ENCODE results near the gene SLC38A6. TPM values are rescaled to one million over a fixed set of nuclear protein-coding genes. Genes with fewer than 3 reads are reported as not detected.
"Not testable (repeated sequence)": the region's sequence is repeated elsewhere in the genome, so short reads cannot be mapped to it uniquely, and the experiment has no call there.

Gene SLC38A6
- total RNA-seq, 4 donors from 2014 or later: 11.1 to 19.1 (median 12.0) TPM

DNA sequence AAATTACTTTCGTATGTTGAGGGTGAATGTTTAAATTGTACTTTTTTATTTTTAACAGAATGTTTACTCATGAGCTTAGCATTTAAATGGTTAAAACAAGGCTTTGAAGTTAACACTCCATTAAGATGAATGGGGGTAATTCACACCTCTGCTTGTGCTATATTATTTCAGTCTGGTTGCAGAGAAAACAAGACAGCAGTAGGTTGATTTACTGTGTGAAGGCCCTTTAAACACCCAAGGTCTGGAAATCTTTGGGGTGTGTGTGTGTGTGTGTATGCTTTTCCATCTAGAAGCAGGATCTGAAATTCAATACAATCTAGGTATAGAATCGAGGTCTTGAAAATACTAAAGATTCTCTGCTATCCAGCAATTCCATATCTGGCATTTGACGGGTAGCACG is 83.8 kb downstream of the SLC38A6 start:
- WGBS: 93% methylated on average over 4 of the region's 4 CpGs
- TF ChIP-seq POLR2A (IDR thresholded peaks at IDR 0.05; ENCODE audit: low read depth) (no peak), CTCF (IDR thresholded peaks at IDR 0.05) (no peak), EP300 (IDR thresholded peaks at IDR 0.05) (no peak), POLR2AphosphoS5 (IDR thresholded peaks at IDR 0.05) (no peak)
- H3K4me1 ChIP-seq: no peaks in the 10 kb centered on the region
- no peak for DNase-seq (ENCODE audit: extremely low spot score)
- no peaks in the 10 kb centered on the region for H3K9me3 ChIP-seq
- H3K27ac ChIP-seq (replicated peaks in 1 of 4): no peak overlapping the region
- no peaks in the 10 kb centered on the region for H3K36me3 ChIP-seq
- H3K4me3 ChIP-seq: no peak overlapping the region
- H3K27me3 ChIP-seq: no peaks in the 10 kb centered on the region
- intact Hi-C loops (cut with DNase I): no loop called here

DNA sequence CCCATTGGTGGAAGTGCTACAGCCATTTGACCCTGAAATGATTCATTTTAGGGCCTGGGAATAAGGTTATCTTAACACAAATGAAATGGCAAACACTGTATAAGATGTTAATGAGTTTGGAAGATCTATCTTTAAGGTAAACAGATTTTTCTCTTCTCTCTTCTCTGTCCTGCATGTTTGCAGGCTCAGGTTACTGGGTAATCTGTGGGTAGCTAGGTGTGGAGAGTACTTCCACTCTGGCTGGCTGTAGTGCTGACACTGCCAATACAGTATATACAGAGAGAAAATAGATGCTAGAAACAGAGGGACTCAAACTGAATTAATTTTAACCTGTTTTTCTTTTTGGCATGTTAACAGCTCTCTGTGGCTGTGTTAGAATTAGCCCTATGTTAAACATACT is 84.6 kb downstream of the SLC38A6 start:
- Histone ChIP-seq H3K27ac (replicated peaks in 1 of 4) (no peak overlapping the region), H3K36me3 (no peaks in the 10 kb centered on the region), H3K4me1 (no peaks in the 10 kb centered on the region), H3K4me3 (no peak overlapping the region), H3K27me3 (no peaks in the 10 kb centered on the region), H3K9me3 (no peaks in the 10 kb centered on the region)
- intact Hi-C loops (cut with DNase I): no loop called here
- TF ChIP-seq EP300 (IDR thresholded peaks at IDR 0.05): no peak
- no peak for TF ChIP-seq POLR2AphosphoS5 (IDR thresholded peaks at IDR 0.05)
- TF ChIP-seq POLR2A (IDR thresholded peaks at IDR 0.05; ENCODE audit: low read depth): no peak
- no peak for TF ChIP-seq CTCF (IDR thresholded peaks at IDR 0.05)
- DNase-seq (ENCODE audit: extremely low spot score): no peak

GRCh38 chr14:61072442-61072841 is 91.4 kb downstream of the SLC38A6 start:
- H3K4me3 ChIP-seq; H3K27me3 ChIP-seq; H3K27ac ChIP-seq (replicated peaks in 1 of 4); H3K36me3 ChIP-seq; intact Hi-C loops (cut with DNase I); H3K9me3 ChIP-seq; DNase-seq (ENCODE audit: extremely low spot score); H3K4me1 ChIP-seq: not testable (repeated sequence)

DNA sequence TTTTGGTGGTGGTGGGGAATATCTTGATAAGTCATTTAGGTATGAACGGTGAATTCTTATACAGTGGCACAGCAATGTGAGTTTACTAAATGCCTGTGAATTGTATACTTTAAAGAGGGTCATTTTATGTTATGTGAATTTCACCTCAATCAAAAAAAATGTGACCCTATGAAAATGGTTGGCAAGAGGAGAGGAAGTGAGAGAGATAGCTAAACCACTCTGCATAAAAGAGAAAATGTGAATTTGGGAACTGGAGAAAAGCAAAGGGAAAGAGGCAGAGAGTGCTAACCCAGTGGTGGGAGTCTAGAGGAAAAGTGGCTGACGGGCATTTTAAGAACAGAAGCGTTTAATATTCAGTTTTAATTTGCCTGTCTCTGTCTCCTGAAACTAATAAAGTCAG is 93.8 kb downstream of the SLC38A6 start:
- intact Hi-C loops (cut with DNase I): no loop called here
- no peak overlapping the region for H3K27ac ChIP-seq (replicated peaks in 1 of 4)
- 91% methylated on average over 3 of the region's 3 CpGs for WGBS

DNA sequence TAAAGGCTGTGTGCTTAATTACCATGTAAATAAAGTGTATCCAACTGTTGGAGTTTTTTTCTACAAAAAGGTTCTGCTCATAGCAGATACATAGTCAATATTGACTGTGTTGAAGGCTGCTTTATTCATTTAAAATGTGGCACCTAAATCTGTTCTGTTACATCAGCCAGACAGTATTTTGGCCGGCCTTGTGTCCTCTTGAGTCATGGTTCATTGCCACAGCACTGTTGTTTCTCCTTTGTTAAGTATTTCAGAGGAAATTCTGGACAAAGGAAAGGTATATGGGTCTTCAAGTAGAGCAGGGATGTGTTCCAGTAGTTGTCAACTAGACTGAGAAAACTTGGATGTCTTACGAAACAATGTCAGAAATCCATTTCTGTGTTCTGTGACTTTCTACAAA is 95.5 kb downstream of the SLC38A6 start:
- no peaks in the 10 kb centered on the region for H3K4me1 ChIP-seq
- no peaks in the 10 kb centered on the region for H3K27me3 ChIP-seq
- TF ChIP-seq POLR2A (IDR thresholded peaks at IDR 0.05; ENCODE audit: low read depth) (no peak), EP300 (IDR thresholded peaks at IDR 0.05) (no peak), POLR2AphosphoS5 (IDR thresholded peaks at IDR 0.05) (no peak), CTCF (IDR thresholded peaks at IDR 0.05) (no peak)
- no peak for DNase-seq (ENCODE audit: extremely low spot score)
- H3K27ac ChIP-seq (replicated peaks in 1 of 4): no peak overlapping the region
- WGBS: 86% methylated on average over 2 of the region's 2 CpGs
- no peaks in the 10 kb centered on the region for H3K9me3 ChIP-seq
- H3K4me3 ChIP-seq: no peak overlapping the region
- intact Hi-C loops (cut with DNase I): no loop called here
- peaks cover 0 to 5% (median 0%) of the 10 kb centered on the region in 4 donors for H3K36me3 ChIP-seq

More for the DNA sequence above, 93.8 kb downstream of the SLC38A6 start:
- Histone ChIP-seq H3K4me1 (no peaks in the 10 kb centered on the region), H3K9me3 (no peaks in the 10 kb centered on the region), H3K4me3 (no peak overlapping the region), H3K27me3 (no peaks in the 10 kb centered on the region), H3K36me3 (peaks cover 0 to 5% (median 0%) of the 10 kb centered on the region in 4 donors)
- DNase-seq (ENCODE audit: extremely low spot score): no peak
- no peak for TF ChIP-seq CTCF (IDR thresholded peaks at IDR 0.05)
- TF ChIP-seq EP300 (IDR thresholded peaks at IDR 0.05): no peak
- TF ChIP-seq POLR2A (IDR thresholded peaks at IDR 0.05; ENCODE audit: low read depth): no peak
- TF ChIP-seq POLR2AphosphoS5 (IDR thresholded peaks at IDR 0.05): no peak

All from esophagus muscularis mucosa (tissue), 4 donors.